ENCODE measurements around the gene RTL10.

Gene RTL10

DNA sequence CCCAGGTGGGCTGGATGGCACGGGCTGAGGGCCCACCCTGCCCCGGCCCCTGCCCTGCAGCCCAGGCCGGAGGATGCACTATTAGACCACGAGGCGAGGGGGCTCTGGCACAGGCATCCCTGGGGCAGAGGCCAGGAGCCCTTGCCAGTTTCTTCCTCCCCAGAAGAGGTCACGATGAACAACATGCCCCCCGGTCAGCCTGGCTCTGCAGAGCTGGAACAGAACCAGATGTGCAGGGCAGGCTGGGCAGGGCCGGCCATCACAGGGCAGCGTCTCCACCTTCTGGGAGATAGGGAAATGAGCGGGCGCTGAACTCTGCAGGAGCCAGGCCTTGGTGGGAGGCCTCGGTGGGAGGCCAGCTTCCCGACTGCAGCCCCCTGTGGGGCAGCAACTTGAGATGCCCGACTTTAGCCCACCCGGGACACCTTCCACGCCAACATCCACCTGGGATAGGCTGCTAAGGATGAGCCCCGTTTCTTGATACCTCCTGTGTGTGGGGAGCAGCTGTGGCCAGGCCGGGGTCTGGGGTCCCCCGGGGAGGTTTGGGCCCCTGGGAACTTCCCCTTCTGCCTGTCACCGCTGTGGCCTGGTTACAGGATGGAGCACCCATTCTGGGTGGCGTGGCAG is 21.8 kb upstream of the RTL10 start:
- no peak for DNase-seq (ENCODE audit: low read depth)

DNA sequence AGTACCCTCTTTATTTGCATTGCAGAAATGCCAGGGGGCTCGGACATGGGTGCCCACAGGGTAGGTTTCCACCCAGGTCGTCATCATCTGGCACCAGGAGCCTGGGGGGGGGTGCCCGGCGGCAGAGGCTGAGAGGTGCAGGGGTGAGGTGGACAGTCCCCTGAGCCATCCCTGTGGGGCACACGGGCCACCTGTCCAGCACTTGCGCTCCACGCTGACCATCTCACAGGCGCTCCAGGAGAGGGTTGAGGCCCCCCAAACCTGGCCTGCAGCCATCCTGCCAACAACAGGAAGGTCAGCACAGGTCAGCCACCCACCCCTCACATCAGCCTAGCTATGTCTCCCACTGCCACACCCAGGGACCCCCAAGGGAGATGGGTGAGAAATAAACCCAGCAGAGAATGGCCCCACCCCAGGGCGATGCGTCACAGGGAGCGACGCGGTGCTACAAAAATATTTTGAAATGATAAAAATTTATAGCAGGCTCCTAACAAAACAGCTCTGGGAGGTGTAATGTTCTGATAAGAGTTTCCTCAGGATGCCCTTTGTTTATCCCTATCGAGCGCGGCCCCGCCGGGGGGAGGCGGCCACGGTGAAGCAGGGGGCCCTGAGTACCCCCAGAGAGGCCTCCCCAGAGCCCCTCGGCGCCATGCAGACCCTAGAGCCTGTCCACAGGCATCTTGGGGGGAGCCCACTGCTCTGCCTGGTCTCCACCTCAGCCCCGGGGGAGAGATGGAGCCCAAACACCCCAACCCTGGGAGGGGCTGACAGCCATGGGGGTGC is 21.0 kb upstream of the RTL10 start:
- no peak for DNase-seq (ENCODE audit: low read depth)

DNA sequence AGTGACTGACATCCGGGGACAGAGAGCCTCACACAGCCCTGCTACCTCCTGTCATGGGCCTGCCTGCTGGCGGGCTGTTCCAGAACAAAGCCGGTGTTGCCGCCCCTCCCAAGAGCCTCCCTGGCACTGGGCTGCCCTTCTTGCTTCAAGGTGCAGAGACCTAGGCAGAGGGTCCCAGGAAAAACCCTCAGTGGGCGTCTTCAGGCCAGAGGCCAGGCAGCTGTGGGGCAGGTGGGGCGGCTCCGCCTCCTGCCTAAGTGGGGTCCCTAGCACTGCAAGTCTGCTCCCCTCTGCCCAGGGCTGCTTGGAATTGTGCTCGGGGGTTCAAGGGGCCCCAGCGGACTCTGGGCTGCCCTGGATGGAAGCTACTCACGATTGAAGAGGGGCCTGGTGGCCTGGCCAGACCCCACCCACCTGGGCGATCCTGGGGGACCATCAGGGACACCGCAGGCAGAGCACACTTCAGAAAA is 20.4 kb upstream of the RTL10 start:
- no peak for DNase-seq (ENCODE audit: low read depth)

DNA sequence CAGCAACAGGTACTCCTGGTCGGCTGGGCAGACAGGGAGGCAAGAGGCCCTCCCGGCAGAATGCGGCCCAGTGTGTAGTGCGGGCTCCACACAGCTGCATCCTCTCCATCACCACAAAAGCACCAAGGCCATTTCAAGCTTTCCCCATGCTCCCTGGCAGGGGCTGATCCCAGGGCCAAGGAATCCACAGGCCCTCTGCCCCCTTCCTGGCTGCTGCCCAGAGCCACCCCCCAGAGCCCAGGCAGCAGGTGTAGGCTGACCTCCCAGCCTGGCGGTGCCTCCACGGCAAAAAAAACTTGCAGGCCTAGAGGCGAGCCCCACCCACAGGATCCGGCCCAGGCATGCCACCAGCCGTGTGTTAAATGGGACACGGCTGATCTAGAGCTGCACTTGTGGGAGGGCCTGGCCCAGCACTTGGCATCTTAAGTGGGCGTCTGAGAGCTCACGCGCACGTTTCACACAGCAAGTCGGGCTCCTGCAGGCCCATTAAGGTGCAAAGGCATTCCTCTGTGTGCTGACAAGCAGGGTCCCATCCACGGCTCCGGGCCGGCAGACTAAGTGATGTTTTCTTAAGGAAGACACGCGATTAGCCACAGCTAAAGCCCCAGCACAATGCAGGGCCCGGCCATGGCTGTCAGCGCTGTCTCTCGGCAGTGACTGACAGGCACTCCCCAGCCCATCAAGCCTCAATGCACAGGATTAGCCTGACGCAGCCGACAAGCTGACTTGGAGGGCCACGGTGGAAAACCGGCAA is 19.8 kb upstream of the RTL10 start:
- no peak for DNase-seq (ENCODE audit: low read depth)

DNA sequence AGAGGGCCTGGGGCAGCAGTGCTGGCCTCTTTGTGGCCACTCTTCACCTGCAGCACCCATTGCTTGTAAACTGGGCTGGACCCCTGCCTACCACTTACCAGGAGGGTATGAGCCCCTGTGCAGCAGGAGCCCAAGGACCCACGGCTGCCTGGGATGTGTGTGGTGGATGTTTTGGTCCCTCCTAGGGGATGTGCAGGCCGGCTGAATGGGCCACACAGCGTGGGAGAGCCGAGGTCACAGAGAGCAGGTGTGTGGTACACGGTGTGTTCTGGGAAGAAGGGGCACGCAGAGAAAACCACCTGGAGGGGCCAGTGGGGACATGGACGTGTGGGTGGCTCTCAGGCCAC is 19.3 kb upstream of the RTL10 start:
- DNase-seq (ENCODE audit: low read depth): no peak

DNA sequence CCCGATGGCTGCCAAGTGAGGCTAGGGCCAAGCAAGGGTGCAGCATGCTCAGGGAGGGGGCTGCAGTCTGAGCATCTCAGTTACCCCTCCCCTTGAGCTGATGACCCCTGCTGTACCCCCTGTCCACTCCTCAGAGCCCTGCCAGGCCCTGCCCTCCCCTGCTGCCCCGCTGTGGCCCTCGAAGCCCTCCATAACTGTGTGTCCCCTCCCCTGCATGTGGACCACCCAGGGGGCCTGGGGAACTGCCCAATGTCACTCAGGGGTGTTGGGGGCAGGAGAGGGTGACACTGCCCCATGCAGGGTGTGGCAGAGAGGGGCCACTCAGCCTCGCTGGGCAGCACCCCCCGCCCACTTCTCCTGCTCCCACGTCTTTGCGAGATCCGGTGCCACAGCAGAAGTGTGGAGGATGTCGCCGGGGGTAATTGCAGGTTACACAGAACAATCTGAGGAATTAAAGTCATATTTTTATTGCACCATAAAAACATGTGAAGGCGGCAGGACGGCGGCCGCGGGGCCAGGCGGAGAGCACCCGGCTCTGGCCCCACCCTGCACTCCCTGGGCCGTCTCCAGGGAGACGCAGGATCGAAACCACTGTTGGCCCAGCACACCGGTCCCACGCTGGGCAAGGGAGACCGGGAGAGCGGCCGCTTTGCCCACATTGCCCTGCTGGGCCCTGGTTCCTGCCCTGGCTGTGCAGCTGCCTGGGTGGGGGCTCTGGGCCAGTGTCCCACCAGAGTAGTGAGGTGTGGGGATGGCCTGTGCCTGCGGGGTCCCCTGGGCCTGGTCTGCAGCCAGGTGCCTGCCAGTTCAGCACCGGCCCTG is 18.7 kb upstream of the RTL10 start:
- DNase-seq (ENCODE audit: low read depth): no peak

DNA sequence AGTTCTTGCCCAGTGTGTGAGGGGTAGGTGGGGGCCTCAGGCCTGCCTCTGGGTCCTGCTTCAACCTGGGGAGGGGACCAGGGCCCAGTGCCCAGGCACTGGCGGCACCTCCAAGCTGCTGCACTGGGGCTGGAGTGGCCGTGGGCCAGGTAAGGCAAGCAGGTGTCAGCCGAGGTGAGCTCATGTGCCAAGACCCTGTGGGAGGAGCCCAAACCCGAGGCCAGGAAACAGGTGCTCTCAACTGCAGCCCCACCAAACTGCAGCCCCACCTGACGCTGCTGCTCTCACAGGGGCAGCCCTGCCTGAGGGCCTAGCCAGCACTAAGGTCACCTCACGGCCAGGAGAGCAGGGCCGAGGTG is 18.1 kb upstream of the RTL10 start:
- DNase-seq (ENCODE audit: low read depth): no peak

DNA sequence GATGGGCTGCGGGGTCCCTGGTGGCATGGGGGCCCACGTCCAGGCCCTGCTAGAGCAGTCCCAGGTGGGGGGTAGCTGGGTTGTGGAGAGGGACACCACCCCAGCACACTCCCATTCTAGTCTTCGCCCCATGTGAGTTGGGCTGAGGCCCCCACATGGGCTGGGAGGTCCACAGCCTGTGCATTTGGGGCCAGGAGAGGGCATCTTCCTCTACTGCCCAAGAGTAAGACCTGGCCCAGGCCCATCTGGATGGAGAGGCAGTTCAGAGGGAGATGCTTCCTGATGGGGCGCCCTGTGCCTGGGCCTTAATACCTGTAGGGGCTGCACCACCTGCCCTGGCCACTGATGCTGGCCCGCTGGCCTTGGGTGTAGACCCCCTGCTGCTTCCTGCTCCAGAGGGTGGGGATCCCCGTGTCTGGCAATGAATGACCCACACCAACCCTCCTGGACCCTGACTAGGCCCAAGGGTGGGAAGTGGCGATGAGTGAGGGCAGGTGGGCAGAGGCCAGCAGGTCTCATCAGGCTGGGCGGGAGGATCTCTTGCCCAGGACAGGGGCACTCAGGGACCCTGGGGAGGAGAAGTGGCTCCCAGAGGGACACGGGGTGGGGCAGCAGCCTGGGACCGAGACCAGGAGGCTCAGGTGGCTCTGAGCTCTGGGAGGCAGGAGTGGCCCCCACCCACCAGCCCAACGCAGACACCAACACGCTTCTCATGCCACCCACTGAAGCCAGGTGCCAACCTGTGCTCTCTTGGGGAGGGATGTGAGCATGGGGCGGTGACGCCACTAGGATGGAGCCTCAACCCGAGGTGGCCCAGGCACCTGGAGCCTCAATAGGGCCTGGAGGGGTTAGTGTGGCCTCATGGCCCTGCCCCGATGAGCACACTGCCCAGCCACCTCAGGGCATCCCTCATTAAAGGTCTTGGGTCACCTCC is 17.4 kb upstream of the RTL10 start:
- DNase-seq (ENCODE audit: low read depth): no peak

DNA sequence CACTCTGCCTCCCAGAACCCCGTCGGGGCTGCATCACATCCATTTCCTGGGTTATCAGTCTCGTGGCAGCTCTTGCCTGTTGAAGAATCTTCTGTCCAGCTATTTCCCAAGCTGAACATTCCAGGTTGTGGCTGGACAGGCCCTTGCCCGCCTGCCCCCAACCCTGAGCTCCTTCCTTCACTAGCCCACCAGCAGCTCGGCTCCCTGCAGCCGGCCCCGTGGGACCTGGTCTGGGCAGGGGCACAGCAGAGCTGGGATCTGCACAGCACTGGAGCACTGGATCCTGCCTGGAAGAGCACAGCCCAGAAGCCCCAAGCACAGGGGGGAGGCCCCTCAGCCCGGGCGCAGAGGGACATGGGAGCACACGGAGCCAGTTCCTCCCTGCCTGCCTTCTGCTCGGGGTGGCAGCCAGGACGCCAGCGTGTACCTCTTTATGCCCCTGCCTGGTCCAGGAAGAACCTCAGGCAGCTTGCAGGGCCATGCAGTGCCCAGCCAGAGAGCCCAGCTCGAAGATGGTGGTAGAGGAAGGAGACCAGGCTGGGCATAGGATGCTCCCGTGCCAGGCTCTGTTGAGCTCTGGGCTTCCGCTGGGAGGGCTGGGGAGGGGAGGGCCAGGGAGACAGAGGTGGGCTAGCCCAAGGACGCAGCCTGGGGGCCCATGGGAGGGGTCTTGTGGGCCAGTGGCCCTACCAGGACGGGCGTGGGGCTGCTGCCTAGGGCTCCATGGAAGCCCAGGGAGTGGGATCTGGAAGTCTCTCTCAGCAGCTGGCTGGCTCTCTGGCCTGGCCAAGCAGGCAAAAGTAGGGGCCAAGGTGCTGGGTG is 16.6 kb upstream of the RTL10 start:
- no peak for DNase-seq (ENCODE audit: low read depth)

DNA sequence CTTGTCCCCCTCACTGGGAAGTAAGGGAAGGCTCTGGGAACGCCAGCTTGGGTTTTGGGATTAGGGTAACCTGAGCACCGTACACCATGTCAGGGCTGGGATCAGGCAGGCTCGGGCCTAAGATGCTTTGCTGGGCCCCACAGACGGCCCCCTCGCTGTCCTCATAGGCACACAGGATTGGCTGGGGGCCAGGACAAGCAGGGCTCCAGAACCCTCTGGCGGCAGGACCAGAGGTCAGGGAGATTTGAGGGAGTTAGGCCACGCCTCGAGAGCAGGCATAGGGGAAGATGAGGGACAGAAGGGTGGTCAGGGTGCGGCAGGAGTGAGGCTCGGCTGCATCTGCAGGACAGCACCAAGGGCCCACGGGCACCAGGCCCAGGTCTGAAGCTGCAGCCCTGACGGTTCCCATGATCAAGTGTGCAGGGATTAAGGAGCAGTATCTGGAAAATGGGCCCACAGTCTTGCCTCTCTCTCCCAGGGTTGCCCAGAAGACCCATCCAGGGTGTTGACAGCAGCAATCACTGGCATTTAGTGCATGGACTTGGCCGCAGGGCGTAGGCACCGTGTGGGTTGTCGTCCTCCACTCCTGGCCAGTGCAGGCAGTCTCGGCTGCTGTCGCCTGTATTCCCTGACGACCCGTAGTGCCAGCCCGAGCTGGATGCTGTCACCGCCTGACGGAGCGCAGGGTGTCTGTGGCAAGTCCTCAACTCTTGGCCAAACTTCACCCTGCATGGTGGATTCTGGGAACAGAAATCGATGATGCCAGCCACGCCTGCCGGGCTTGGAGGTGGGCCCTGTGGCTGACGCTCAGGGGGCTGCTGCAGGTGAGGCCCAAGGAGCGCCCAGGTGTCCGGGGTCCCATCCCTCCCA is 15.7 kb upstream of the RTL10 start:
- no peak for DNase-seq (ENCODE audit: low read depth)

DNA sequence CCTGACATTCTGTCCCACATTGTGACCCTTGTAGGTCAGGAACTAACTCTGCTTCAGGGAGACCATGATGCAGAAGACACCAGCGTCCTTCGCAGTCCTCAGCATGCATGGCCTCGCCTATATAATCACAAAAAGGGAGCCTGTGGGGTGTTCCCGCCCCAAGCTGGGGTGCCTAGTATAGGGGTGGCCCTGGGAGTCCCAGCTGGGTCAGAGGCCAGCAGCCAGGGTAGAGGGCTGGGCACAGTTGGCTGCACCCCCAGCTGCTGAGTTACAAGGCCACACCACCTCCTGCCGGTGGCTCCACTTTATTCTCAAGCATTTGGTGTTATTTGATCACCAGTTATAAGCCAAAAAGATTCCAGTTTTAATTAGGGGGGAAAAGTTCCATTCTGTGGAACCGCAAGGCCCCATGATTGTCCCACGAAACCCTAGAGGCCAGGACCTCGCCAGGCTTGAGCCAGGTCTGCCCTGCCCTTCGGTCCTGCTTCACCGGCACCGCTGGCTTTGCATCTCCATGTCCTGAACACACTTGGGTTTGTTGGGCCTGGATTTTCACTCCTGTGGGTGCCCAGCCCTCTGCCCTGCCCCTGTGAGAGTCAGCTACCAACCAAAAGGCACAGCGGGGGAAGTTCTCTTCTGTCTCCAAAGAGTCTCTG is 15.0 kb upstream of the RTL10 start:
- no peak for DNase-seq (ENCODE audit: low read depth)

DNA sequence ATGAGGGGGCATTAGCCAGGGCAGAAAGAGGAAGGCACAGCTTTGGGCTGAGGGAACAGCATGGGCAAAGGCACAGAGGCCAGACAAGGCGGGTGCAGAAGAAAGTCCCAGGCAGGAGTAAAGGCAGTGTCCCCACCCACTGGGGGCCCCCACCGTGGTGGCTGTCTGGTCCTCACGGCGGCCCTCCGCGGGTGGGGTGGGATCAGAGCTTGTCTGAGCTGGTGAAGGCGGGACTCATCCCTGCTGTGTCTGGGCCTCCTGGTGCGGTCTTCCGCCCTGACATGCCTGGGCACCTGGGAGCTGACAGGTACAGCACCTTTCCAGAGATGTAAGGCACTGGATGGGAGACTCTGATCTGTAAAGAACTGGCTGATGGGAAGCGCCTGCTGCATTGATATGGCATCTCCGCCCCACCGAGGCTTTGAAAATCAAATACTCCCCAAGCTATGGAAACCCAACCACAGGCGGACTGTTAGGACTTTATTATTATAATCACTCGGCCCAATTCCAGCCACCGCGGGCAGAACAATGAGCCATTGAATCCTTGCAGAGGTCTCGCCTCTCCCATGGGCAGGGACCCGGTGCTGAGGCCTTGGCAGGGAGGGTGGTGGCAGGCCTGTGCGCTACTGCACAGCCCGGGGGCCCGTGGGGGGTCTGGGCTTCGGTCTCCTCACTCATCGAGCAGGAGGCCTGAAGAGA is 14.2 kb upstream of the RTL10 start:
- DNase-seq (ENCODE audit: low read depth): no peak

DNA sequence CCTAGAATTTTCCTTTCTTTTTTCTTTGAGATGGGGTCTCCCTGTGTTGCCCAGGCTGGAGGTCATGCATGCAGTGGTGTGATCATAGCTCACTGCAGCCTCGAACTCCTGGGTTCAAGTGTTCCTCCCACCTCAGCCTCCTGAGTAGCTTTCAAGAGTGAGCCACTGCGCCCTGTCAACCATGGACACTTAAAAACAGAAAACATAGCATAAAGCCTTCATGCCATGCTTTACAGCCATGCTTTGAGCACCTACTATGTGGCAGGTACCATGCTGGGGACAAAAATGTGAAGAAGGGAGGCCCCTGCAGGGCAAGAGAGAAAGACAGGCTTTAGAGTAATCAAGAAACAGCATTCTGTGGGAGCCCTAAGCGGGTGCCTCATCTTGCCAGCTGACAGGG is 13.7 kb upstream of the RTL10 start:
- DNase-seq (ENCODE audit: low read depth): no peak

DNA sequence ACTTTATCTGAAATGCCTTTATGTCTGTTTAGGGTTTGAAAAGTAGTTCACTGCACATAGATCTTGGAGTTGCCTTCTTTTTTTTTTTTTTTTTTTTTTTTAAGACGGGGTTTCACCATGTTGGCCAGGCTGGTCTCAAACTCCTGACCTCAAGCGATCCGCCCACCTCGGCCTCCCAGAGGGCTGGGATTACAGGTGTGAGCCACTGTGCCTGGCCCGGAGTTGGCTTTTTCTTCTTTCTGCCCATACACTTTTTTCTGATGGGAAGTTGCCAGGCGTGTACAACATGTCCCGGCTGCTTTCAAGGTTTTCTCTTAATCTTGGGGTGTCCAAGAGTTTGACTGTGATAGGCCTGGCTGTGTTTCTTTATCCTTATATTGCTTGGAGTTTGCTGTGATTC is 12.9 kb upstream of the RTL10 start:
- DNase-seq (ENCODE audit: low read depth): no peak

DNA sequence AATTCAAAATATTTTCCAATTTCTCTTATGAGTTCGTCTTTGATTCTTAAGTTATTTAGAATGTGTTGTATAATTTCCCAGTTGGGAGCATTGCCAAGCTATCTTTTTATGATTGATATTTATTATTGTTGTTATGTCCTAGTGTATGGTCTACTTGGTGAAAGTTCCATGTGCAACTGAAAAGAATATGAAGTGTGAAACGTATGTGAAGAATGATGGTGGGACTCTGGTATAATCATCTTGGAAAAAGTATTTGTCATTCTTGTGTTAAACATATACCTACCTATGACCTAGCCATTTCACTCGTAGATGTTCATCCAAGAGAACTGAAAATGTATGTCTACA is 12.0 kb upstream of the RTL10 start:
- DNase-seq (ENCODE audit: low read depth): no peak

DNA sequence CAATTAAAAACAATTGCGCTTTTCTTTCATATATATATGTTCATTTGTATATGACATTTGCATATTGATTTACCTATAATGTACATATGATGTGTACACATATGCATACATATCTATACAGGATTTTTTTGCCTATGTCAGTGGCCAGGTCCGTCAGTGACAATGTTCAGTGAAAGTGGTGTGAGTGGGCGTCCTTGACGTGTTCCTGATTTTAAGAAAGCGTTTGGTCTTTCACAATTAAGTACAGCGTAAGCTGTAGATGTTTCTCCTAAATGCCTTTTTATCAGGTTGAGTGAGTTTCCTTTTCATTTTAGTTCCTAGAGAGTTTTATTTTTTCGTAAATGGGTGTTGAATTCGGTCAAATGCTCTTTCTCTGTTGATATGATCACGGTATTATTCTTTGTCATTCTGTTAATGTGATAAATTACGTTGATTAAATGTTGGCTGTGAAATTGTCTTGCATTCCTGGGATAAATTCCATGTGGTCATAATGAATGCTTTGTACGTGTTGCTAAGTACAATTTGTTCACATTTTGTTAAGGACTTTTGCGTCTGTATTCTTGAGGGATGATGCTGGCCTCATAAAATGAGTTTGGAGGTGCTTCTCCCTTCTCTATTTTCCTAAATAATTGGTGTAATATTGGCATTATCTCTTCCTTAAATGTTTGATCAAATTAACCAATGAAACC is 10.6 kb upstream of the RTL10 start:
- no peak for DNase-seq (ENCODE audit: low read depth)

DNA sequence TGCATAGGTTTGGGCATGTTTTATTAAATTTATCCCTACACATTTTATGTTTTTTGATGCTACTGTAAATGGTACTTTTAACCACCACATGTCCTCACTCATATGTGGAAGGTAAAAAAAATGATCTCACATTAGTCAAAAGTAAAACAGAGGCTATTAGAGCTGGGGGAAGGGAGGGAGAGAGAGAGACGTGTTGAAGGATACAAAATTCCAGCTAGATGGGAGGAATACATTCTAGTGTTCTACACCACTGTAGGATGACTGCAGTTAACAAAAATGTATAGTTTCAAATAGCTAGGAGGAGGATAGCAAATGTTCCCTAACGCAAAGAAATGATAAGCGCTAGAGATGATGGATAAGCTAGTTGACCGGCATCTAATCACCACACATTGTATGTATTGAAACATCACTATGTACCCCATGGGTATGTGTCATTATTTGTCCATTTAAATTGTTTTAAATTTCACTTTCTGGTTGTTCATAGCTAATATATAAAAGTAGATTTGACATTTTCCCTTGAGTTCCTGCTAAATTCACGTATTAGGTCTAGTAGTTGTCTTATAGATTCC is 9.9 kb upstream of the RTL10 start:
- DNase-seq (ENCODE audit: low read depth): no peak
